HG02884 (cell line): ENCODE data around the gene DLGAP1.
"Not testable (repeated sequence)": the region's sequence is repeated elsewhere in the genome, so short reads cannot be mapped to it uniquely, and the experiment has no call there.

Experiments used
- ATAC-seq: cut with Tn5 transposase; IDR thresholded peaks from one replicate; pipeline ENCODE4 v1.9.1; 2021; ENCODE audit warnings: mild to moderate bottlenecking, moderate library complexity; ENCODE audit not compliant: unreplicated experiment

DLGAP1 gene

DNA sequence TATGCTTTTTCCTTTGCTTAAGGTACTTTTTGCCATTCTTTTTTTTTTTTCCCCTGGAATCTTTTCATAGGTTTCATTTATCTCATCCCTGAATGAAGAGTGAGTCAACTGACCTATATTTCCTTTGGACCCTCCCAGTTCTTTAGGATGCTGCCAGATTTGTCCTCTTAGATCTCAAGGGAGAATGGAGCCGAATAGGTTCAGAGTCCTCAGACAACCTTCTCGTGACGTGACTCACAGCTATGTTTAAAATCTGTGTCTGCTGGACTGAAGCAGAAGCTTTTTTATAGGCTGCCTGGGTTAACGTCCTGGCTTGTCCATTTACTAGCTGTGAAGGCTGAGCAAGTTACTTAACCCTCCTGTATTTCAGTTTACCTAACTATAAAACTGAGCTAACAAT is 358.6 kb downstream of the DLGAP1 start:
- no peak for ATAC-seq

- ATAC-seq = no peak
These were observed 361.4 kb downstream of the DLGAP1 start for GRCh38 chr18:4093676-4094075.

DNA sequence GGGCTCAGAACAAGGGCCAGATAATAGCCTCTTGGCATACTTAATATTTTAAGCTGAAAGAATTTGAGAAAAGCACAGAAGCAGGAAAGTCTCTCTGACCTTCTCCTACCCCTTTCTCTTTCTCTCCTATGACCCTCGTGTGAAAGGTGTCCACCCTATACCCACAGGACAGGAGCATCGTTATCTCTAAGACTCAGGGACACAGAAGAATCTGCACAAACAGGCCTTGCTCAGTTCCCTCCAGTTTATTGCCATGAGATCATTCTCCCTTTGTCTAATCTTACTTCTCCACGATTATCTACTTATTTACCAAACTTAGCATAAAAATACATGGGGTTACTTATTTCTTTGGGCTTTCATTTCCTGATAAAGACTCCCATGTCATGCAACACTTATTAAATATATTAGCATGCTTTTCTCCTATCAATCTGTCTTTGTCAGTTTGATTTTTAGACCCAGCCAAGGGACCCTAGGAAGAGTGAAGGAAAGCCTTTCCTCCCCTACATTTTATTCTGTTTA is 370.7 kb downstream of the DLGAP1 start:
- ATAC-seq = no peak

DNA sequence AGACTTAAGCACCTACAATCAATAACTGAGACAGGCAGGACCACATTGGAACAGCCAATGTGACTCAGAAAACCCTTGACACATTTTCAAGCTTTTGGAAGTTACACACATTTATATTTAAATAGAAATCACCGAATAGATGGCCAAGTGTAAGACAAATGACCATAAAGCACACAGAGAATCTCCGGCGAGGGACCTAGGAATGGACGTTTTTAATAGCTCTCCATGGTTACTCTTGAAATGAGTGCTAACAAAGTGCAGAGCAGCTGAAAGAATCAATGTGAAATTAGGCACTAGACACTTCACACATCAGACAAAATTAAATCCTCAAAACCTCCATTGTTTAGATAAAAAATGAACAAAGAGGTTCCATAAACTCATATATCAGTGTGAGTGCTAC is 376.9 kb downstream of the DLGAP1 start:
- ATAC-seq = no peak

GRCh38 chr18:4077721-4078120 is 377.4 kb downstream of the DLGAP1 start:
- ATAC-seq = no peak

GRCh38 chr18:4077204-4077603 is 377.9 kb downstream of the DLGAP1 start:
- ATAC-seq = no peak

DNA sequence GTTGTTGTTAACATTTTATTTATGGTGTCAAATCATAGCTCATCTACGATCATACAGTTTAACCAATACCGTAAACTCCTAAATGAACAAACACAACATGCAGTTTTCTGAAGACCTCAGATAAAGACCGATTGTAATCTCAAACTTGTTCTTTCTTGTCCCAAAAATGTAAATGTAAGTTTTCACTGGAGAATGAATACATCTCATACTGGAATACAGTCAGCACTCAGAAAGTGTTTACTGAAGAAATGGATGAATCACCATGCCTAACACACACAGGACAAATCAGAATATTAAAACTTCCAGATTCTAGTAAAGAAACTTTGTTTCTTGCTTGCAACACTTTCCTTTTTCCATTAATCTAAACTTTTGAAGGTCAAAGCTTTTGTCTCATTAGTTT is 380.5 kb downstream of the DLGAP1 start:
- no peak for ATAC-seq

- ATAC-seq = no peak
These were observed 385.9 kb downstream of the DLGAP1 start for GRCh38 chr18:4069183-4069582.

DNA sequence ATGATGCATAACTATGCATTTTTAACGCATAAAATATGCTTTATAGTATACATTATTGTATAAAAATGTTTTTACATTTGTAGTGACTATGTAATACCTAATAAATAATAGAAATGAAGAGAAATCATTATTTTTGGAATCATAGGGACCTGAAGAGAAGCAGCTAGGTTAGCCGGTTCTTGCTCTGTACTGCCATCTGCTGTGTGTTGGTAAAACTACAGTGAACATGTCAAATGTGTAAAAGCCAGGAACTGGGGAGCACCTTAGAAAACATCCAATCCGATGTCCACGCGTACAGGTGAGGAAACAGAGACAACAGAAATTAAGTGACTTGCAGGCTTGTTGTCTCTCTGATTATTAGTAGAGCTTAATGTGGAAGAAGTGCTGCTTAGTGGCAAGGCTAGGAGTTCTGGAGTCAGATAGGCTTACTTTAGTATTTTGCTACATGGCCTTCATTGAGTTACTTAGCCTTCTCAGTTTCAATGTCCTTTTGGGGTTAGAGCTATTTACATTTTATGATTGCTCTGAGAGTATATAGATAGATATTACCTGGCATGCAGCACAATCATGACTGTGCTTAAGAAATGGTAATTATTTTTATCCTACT is 386.5 kb downstream of the DLGAP1 start:
- ATAC-seq = peak; percentile 84

DNA sequence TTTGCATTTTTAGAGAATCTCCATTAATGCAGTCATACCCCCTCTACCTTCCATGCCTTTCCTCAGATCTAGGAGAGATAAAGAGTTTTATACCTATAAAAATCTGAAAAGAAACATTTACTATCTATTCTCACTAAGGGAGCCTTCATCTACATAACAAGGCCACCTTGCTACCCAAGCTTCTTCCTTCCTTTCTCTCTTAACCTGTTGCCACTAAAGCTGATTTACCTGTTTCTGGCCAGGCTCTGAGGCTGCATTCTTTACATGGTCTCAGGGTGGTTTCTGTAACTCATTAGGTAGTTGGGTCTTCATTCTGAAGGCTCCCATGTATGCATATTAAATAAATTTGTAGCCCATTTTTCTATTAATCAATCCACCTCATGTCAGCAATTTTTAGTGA is 391.6 kb downstream of the DLGAP1 start:
- no peak for ATAC-seq

- no peak for ATAC-seq
These were observed 394.5 kb downstream of the DLGAP1 start for GRCh38 chr18:4060427-4061281.

GRCh38 chr18:4058179-4058578 is 396.9 kb downstream of the DLGAP1 start:
- ATAC-seq = no peak

GRCh38 chr18:4040391-4041092 is 414.6 kb downstream of the DLGAP1 start:
- ATAC-seq = no peak

- no peak for ATAC-seq
These were observed 419.6 kb downstream of the DLGAP1 start for GRCh38 chr18:4035521-4035920.

GRCh38 chr18:4034815-4035214 is 420.3 kb downstream of the DLGAP1 start:
- ATAC-seq = not testable (repeated sequence)

GRCh38 chr18:4026542-4026941 is 428.6 kb downstream of the DLGAP1 start:
- ATAC-seq = no peak

DNA sequence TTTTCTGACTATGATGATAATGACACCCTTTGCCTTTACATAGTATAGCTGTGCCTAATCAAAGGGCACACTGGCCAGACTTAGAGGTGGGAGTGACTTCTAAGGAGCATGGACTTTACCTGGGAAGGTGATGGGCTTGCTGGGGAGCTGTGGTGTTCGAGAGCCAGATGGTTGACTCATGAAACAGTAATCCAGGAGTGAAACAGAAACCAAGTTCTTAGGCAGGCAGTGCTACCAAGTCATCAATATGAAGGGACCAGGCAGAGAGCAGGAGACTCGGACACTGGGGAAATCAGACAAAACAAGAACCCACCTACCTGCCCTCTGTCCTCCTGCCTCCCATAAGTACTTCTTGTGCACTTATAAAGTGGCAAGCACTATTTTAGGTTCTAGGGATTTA is 430.4 kb downstream of the DLGAP1 start:
- no peak for ATAC-seq

DNA sequence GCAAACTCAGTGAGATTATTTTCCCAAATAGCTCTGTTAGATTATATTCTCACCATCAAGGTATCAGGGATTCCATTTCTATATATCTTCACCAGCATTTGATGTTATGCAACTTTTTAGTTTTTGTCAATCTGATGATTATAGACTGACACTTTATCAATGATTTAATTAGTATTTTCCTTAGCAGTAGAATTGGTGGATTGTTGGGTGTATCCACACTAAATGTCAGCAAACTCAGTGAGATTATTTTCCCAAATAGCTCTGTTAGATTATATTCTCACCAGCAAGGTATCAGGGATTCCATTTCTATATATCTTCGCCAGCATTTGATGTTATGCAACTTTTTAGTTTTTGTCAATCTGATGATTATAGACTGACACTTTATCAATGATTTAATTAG is 432.4 kb downstream of the DLGAP1 start:
- not testable (repeated sequence) for ATAC-seq

- ATAC-seq = no peak
These were observed 435.1 kb downstream of the DLGAP1 start for GRCh38 chr18:4020026-4020425.

DNA sequence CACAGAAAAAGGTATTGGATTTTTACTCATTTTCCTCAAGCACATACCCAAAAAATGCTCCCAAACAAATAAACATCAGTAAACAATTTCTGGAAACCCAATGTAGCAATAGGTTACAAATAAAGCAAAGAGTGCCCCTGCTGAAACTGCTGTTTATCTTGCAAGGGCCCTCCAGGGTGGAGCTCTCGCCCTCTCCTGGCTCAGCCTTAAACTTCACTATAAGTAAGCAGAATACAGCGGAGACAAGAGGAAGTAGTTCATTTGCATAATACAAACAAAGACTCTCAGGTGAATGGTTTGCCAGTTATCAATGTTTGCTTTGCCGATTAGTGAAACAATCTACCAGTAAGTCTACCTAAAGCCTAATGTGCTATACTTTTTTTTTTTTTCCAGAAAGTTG is 437.6 kb downstream of the DLGAP1 start:
- no peak for ATAC-seq

GRCh38 chr18:4016391-4017049 is 438.6 kb downstream of the DLGAP1 start:
- no peak for ATAC-seq
